Astrocyte of the cerebellum (primary cell): ENCODE data around the gene POLDIP3.
"Not testable (repeated sequence)": the region's sequence is repeated elsewhere in the genome, so short reads cannot be mapped to it uniquely, and the experiment has no call there.

Source experiments
- DNase-seq: peaks from one replicate; pipeline ENCODE4 v3.0.0-alpha.2; 2011; ENCODE audit warnings: low read depth
- H3K4me3 ChIP-seq: 2 replicates; pipeline ENCODE4 v1.5.1; 2011; ENCODE audit warnings: mild to moderate bottlenecking, low read depth, low read length, moderate library complexity
- in situ Hi-C: cut with HindIII; loops from 2 replicates; pipeline ENCODE4 v1.10.0; 2017; ENCODE audit warnings: low sequenced_read_pairs
- TF ChIP-seq, protein P1 (sequence below): IDR thresholded peaks from 2 replicates; pipeline ENCODE4 v1.5.1; 2012; ENCODE audit warnings: low read length, low read depth, moderate library complexity, mild to moderate bottlenecking; ENCODE audit errors: missing control alignments

POLDIP3 gene

DNA sequence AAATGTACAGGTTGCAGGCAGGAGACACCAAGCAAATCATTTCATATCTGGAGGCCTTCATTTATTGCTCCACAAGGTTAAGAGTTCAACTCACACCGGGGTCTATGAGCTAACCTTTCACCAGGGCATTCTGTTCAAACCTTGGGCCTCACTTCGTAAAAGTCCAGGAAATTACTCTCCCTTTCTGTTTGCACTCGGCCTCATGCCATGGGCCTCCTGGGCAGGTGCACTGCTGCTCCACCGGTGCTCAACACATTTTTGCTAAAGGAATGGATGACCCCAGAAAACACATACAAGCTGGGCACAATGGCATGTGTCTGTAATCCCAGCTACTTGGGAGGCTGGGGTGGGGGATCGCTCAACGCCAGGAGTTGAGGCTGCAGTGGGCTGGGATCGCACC lies 78.5 kb downstream of the POLDIP3 start:
- TF ChIP-seq, protein P1, sequence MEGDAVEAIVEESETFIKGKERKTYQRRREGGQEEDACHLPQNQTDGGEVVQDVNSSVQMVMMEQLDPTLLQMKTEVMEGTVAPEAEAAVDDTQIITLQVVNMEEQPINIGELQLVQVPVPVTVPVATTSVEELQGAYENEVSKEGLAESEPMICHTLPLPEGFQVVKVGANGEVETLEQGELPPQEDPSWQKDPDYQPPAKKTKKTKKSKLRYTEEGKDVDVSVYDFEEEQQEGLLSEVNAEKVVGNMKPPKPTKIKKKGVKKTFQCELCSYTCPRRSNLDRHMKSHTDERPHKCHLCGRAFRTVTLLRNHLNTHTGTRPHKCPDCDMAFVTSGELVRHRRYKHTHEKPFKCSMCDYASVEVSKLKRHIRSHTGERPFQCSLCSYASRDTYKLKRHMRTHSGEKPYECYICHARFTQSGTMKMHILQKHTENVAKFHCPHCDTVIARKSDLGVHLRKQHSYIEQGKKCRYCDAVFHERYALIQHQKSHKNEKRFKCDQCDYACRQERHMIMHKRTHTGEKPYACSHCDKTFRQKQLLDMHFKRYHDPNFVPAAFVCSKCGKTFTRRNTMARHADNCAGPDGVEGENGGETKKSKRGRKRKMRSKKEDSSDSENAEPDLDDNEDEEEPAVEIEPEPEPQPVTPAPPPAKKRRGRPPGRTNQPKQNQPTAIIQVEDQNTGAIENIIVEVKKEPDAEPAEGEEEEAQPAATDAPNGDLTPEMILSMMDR = no peak
- in situ Hi-C loops = no loop called here
- no peak for DNase-seq
- no peak overlapping the region for H3K4me3 ChIP-seq

DNA sequence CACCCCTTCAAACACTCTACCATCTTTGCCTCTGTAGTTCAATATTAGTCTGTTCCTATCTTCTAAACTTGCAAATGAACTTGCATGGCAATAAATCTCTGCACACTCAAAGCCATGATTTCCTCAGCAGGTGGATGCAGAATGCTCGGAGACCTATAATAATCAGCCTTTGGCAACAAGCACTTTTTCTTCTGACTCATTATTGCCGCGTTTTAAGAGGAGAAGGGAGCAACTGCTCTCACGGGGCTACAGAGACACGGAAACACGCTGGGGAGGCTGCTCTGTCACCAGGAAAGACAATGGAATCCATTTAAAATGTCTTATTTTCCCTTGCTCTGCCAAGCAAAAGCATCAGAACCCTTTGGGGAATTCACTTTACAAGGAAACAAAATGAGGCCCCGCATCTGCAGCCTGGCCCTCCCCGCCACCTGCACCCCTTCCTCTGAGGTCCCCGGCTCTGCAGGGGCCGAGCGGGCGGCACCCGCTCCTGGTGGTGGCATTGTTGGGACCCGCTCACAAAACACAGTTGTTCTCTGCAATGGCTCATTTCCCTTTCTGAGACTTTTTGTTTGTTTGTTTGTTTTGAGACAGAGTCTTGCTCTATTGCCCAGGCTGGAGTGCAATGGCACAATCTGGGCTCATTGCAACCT lies 79.5 kb downstream of the POLDIP3 start:
- DNase-seq, in situ Hi-C loops, H3K4me3 ChIP-seq: not testable (repeated sequence)
